HCT116 (cell line): ENCODE data around the gene COMMD1. TPM values are rescaled to one million over a fixed set of nuclear protein-coding genes. Genes with fewer than 3 reads are reported as not detected.

Experiments
- ATAC-seq: fragments of 200-7000 bp; cut with Tn5 transposase; 2 replicates; pipeline ENCODE4 v1.9.1; 2020; ENCODE audit warnings: mild to moderate bottlenecking, moderate library complexity
- BruUV-seq: library from RNA; stranded (reverse); fragments of 400-500 nt; replicated peaks from 2 replicates; lab custom pipeline; 2021; lab: Mats Ljungman, UMichigan
- CTCF ChIA-PET: fragments of 300-600 bp; sonication (Branson Sonifier 250); formaldehyde crosslinking; loops from one replicate; lab custom pipeline; 2021; ENCODE audit warnings: antibody characterized with exemption; lab: Charles Lee
- POLR2A ChIA-PET: fragments of 300-600, 350-600 bp; sonication (Branson Sonifier 250); formaldehyde crosslinking; loops from one replicate; lab custom pipeline; 2021; ENCODE audit warnings: antibody characterized with exemption; lab: Charles Lee
- RAD21 ChIA-PET, 2 experiments: fragments of 300-600 bp; sonication (Branson Sonifier 250); formaldehyde crosslinking; loops; one replicate each; lab custom pipeline; 2023; ENCODE audit warnings: low total read pairs in 2 of 2; ENCODE audit not compliant: uncharacterized antibody in 2 of 2, unreplicated experiment in 2 of 2, low non-redundant PET in 1 of 2; lab: Charles Lee
- DNase-seq: peaks from one replicate; pipeline ENCODE4 v3.0.0-alpha.2; 2010; ENCODE audit warnings: low read depth, low spot score
- H2AFZ ChIP-seq: fragments of 200-600 bp; shearing (Covaris generic), sonication (generic); 2 replicates; pipeline ENCODE4 v1.6.1; 2017; ENCODE audit warnings: low read depth, mixed run types, mixed read lengths, antibody characterized with exemption, low read length; ENCODE audit not compliant: poor library complexity, severe bottlenecking
- H3K27ac ChIP-seq: 2 replicates; pipeline ENCODE4 v1.5.1; 2012; ENCODE audit warnings: low read depth, low read length
- H3K27me3 ChIP-seq: fragments of 200-600 bp; sonication (generic); 2 replicates; pipeline ENCODE4 v1.6.1; 2016; ENCODE audit warnings: mixed run types, low read length, mixed read lengths; ENCODE audit not compliant: insufficient read depth
- H3K36me3 ChIP-seq, 2 experiments: fragments of 200-500 bp in 1 of 2; fragments of 200-600 bp in 1 of 2; sonication (Bioruptor generic) in 1 of 2; sonication (generic) in 1 of 2; 2 replicates each; pipeline versions ENCODE4 v1.5.1 to v1.6.1; 2014 to 2016; ENCODE audit warnings: low read length in 2 of 2, inconsistent platforms in 1 of 2, mixed read lengths in 1 of 2, mixed run types in 1 of 2; ENCODE audit not compliant: insufficient read depth in 2 of 2, control insufficient read depth in 1 of 2
- H3K4me1 ChIP-seq, 2 experiments: fragments of 200-600 bp in 1 of 2; sonication (generic) in 1 of 2; 2 replicates each; pipeline versions ENCODE4 v1.5.1 to v1.6.1; 2012 to 2017; ENCODE audit warnings: low read length in 2 of 2, inconsistent platforms in 1 of 2, mild to moderate bottlenecking in 1 of 2, mixed read lengths in 1 of 2, mixed run types in 1 of 2, moderate library complexity in 1 of 2; ENCODE audit not compliant: insufficient read depth in 2 of 2, control insufficient read depth in 1 of 2
- H3K4me2 ChIP-seq: fragments of 200-600 bp; sonication (generic); 2 replicates; pipeline ENCODE4 v1.6.1; 2017; ENCODE audit warnings: mixed run types, low read length, mixed read lengths
- H3K4me3 ChIP-seq, 2 experiments: fragments of 200-600 bp in 1 of 2; sonication (generic) in 1 of 2; replicated peaks in 1 of 2; 2 replicates each; pipeline ENCODE4 v1.5.1; 2011 to 2016; ENCODE audit warnings: low read length in 2 of 2, control low read depth in 1 of 2, low read depth in 1 of 2, mild to moderate bottlenecking in 1 of 2, mixed read lengths in 1 of 2, mixed run types in 1 of 2
- H3K79me2 ChIP-seq: fragments of 200-600 bp; sonication (generic); 2 replicates; pipeline ENCODE4 v1.6.1; 2017; ENCODE audit warnings: mild to moderate bottlenecking, mixed run types, low read length, moderate library complexity, mixed read lengths; ENCODE audit not compliant: insufficient read depth
- H3K9ac ChIP-seq: fragments of 200-600 bp; sonication (generic); 2 replicates; pipeline ENCODE4 v1.6.1; 2016; ENCODE audit warnings: low read length, mixed read lengths
- H3K9me2 ChIP-seq: fragments of 200-600 bp; sonication (generic), shearing (Covaris generic); 2 replicates; pipeline ENCODE4 v1.6.1; 2017; ENCODE audit warnings: mixed run types, mild to moderate bottlenecking, moderate library complexity; ENCODE audit not compliant: insufficient read depth
- H3K9me3 ChIP-seq, 2 experiments: fragments of 200-500 bp in 1 of 2; fragments of 200-600 bp in 1 of 2; sonication (Bioruptor generic) in 1 of 2; sonication (generic) in 1 of 2; 2 replicates each; pipeline ENCODE4 v1.6.1; 2014 to 2017; ENCODE audit warnings: low read length in 2 of 2, mixed read lengths in 2 of 2, inconsistent platforms in 1 of 2, low read depth in 1 of 2, mild to moderate bottlenecking in 1 of 2, mixed run types in 1 of 2, moderate library complexity in 1 of 2; ENCODE audit not compliant: control insufficient read depth in 1 of 2, insufficient read depth in 1 of 2
- H4K20me1 ChIP-seq: fragments of 200-600 bp; sonication (generic), shearing (Covaris generic); 2 replicates; pipeline ENCODE4 v1.6.1; 2017; ENCODE audit warnings: mixed run types, mild to moderate bottlenecking, moderate library complexity; ENCODE audit not compliant: insufficient read depth
- CBX3 ChIP-seq: IDR thresholded peaks from 2 replicates; pipeline ENCODE4 v1.6.1; 2012; ENCODE audit warnings: low read depth
- CEBPB ChIP-seq: IDR thresholded peaks from 2 replicates; pipeline ENCODE4 v1.6.1; 2012; ENCODE audit warnings: low read depth
- ELF1 ChIP-seq: IDR thresholded peaks from 2 replicates; pipeline ENCODE4 v1.6.1; 2012; ENCODE audit warnings: low read depth, borderline replicate concordance
- FOSL1 ChIP-seq: IDR thresholded peaks from 2 replicates; pipeline ENCODE4 v1.6.1; 2012; ENCODE audit warnings: low read depth
- POLR2A ChIP-seq: IDR thresholded peaks from 2 replicates; pipeline ENCODE4 v1.7.0; 2011; ENCODE audit warnings: borderline replicate concordance; ENCODE audit not compliant: insufficient read depth, insufficient read length; ENCODE audit errors: extremely low read depth
- REST ChIP-seq: IDR thresholded peaks from 2 replicates; pipeline ENCODE4 v1.6.1; 2012; ENCODE audit warnings: low read depth
- SP1 ChIP-seq: IDR thresholded peaks from 2 replicates; pipeline ENCODE4 v1.6.1; 2012; ENCODE audit warnings: low read depth
- SRF ChIP-seq: IDR thresholded peaks from 2 replicates; pipeline ENCODE4 v1.6.1; 2012; ENCODE audit warnings: low read depth
- TCF7L2 ChIP-seq: IDR thresholded peaks from 2 replicates; pipeline ENCODE4 v1.7.0; 2011; ENCODE audit warnings: borderline replicate concordance, inconsistent platforms; ENCODE audit not compliant: insufficient read depth, insufficient read length; ENCODE audit errors: extremely low read depth
- ZFX ChIP-seq: fragments of 450-650 bp; IDR thresholded peaks from 2 replicates; pipeline ENCODE4 v1.6.1; 2017
- intact Hi-C: fragments of 100-400 bp; cut with micrococcal nuclease; formaldehyde crosslinking; loops from 2 replicates; pipeline ENCODE4 v1.10.0; 2022
- total RNA-seq: library from RNA; stranded (reverse); gene quantifications from one replicate; pipeline ENCODE4 v1.2.1, GENCODE V29; 2021; ENCODE audit not compliant: unreplicated experiment
- TF ChIP-seq, protein P1 (sequence below), 3 experiments: fragments of 200-600 bp in 1 of 3; sonication (generic) in 1 of 3; IDR thresholded peaks in 2 of 3; conservative IDR thresholded peaks in 1 of 3; 2 replicates each; pipeline ENCODE4 v1.5.1; 2012 to 2017; ENCODE audit warnings: low read depth in 2 of 3, low read length in 2 of 3, antibody characterized with exemption in 1 of 3, borderline replicate concordance in 1 of 3, control low read depth in 1 of 3, mild to moderate bottlenecking in 1 of 3, mixed read lengths in 1 of 3, mixed run types in 1 of 3, moderate library complexity in 1 of 3; ENCODE audit not compliant: insufficient read depth in 1 of 3
- TF ChIP-seq, protein P2 (sequence below): IDR thresholded peaks from 2 replicates; pipeline ENCODE4 v1.6.1; 2012

The COMMD1 gene
- total RNA-seq, 1 experiment from 2014 or later: 16.1 TPM

GRCh38 chr2:62110415-62111025 lies 205.0 kb downstream of the COMMD1 start:
- no peak for DNase-seq
- BruUV-seq: no TSS peak
- Histone ChIP-seq H3K4me3 (no peak overlapping the region), H3K27ac (no peak overlapping the region), H3K9ac (no peak overlapping the region), H2AFZ (no peak overlapping the region), H3K27me3 (no peaks in the 10 kb centered on the region), H3K79me2 (no peaks in the 10 kb centered on the region), H3K4me1 (no peaks in the 10 kb centered on the region), H3K4me2 (no peak overlapping the region), H3K36me3 (no peaks in the 10 kb centered on the region)
- CTCF ChIA-PET: no interaction called here
- intact Hi-C loops: no loop called here
- TF ChIP-seq ELF1: no peak
- TF ChIP-seq CEBPB: no peak
- no peak for TF ChIP-seq TCF7L2
- TF ChIP-seq SP1: no peak
- TF ChIP-seq POLR2A: no peak
- TF ChIP-seq, protein P1, sequence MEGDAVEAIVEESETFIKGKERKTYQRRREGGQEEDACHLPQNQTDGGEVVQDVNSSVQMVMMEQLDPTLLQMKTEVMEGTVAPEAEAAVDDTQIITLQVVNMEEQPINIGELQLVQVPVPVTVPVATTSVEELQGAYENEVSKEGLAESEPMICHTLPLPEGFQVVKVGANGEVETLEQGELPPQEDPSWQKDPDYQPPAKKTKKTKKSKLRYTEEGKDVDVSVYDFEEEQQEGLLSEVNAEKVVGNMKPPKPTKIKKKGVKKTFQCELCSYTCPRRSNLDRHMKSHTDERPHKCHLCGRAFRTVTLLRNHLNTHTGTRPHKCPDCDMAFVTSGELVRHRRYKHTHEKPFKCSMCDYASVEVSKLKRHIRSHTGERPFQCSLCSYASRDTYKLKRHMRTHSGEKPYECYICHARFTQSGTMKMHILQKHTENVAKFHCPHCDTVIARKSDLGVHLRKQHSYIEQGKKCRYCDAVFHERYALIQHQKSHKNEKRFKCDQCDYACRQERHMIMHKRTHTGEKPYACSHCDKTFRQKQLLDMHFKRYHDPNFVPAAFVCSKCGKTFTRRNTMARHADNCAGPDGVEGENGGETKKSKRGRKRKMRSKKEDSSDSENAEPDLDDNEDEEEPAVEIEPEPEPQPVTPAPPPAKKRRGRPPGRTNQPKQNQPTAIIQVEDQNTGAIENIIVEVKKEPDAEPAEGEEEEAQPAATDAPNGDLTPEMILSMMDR (IDR thresholded peaks at IDR 0.05 in 2 of 3, conservative IDR thresholded peaks at IDR 0.05 in 1 of 3; ENCODE audit: borderline replicate concordance in 1 of 3, insufficient read depth in 1 of 3, low read depth in 2 of 3, low read length in 2 of 3): no peak
- TF ChIP-seq, protein P2, sequence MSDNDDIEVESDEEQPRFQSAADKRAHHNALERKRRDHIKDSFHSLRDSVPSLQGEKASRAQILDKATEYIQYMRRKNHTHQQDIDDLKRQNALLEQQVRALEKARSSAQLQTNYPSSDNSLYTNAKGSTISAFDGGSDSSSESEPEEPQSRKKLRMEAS: no peak
- no peak for TF ChIP-seq FOSL1
- TF ChIP-seq SRF: no peak
- TF ChIP-seq REST: no peak
- no peak for TF ChIP-seq ZFX
- no peak for TF ChIP-seq CBX3
- TF ChIP-seq, all 23 proteins: peak for 0
- Histone ChIP-seq H3K9me2 (no peaks in the 10 kb centered on the region), H3K9me3 (no peaks in the 10 kb centered on the region), H4K20me1 (no peaks in the 10 kb centered on the region)
- RAD21 ChIA-PET: no interaction called here
- POLR2A ChIA-PET: no interaction called here
- no peak for ATAC-seq
